Naive thymus-derived CD4-positive, alpha-beta T cell (primary cell): ENCODE data around the gene ENOX1. TPM values are rescaled to one million over a fixed set of nuclear protein-coding genes. Genes with fewer than 3 reads are reported as not detected.

Source experiments
- ATAC-seq: fragments of 150-1000 bp; cut with Tn5 transposase; 2 replicates; pipeline ENCODE4 v1.10.0; 2021; ENCODE audit warnings: mild to moderate bottlenecking, moderate library complexity
- CTCF ChIA-PET: fragments of 350-600 bp; sonication (Branson Sonifier 250); formaldehyde crosslinking; loops from one replicate; lab custom pipeline; 2021; ENCODE audit warnings: antibody characterized with exemption; lab: Charles Lee
- POLR2A ChIA-PET: fragments of 350-600 bp; sonication (Branson Sonifier 250); formaldehyde crosslinking; loops from one replicate; lab custom pipeline; 2021; ENCODE audit warnings: antibody characterized with exemption, inconsistent platforms; lab: Charles Lee
- DNase-seq, 9 donors: peaks; one replicate each; pipeline versions ENCODE4 v3.0.0 to v3.0.0-alpha.2; 2020 to 2022; ENCODE audit warnings: mixed read lengths in 1 of 9
- H3K27ac ChIP-seq: one replicate; pipeline ENCODE4 v1.7.0; 2013; ENCODE audit warnings: mild to moderate bottlenecking, low read depth, low read length, moderate library complexity
- H3K27me3 ChIP-seq, 2 donors: one replicate each; pipeline ENCODE4 v1.7.0; 2013; ENCODE audit warnings: low read length in 2 of 2, mild to moderate bottlenecking in 2 of 2, moderate library complexity in 2 of 2; ENCODE audit not compliant: control insufficient read depth in 2 of 2, insufficient read depth in 2 of 2
- H3K36me3 ChIP-seq, 3 experiments: 1 replicate in 2 of 3; 2 replicates in 1 of 3; pipeline ENCODE4 v1.7.0; 2013; ENCODE audit warnings: low read length in 3 of 3, mild to moderate bottlenecking in 3 of 3, moderate library complexity in 1 of 3; ENCODE audit not compliant: insufficient read depth in 3 of 3, control insufficient read depth in 2 of 3
- H3K4me1 ChIP-seq, 2 donors: one replicate each; pipeline ENCODE4 v1.7.0; 2013; ENCODE audit warnings: low read length in 2 of 2, mild to moderate bottlenecking in 2 of 2, moderate library complexity in 1 of 2; ENCODE audit not compliant: control insufficient read depth in 2 of 2, insufficient read depth in 2 of 2
- H3K4me3 ChIP-seq: 2 replicates; pipeline ENCODE4 v1.7.0; 2013; ENCODE audit warnings: mild to moderate bottlenecking, low read length
- H3K9me3 ChIP-seq, 3 experiments: 1 replicate in 2 of 3; 2 replicates in 1 of 3; pipeline ENCODE4 v1.7.0; 2013; ENCODE audit warnings: low read length in 3 of 3; ENCODE audit not compliant: control insufficient read depth in 2 of 3
- H3K27ac Mint-ChIP-seq, 9 donors: one replicate each; pipeline ENCODE4 v1.8.0; 2020 to 2022; ENCODE audit warnings: mixed read lengths in 9 of 9, mild to moderate bottlenecking in 8 of 9, moderate library complexity in 5 of 9, inconsistent platforms in 2 of 9
- H3K27me3 Mint-ChIP-seq, 5 donors: one replicate each; pipeline ENCODE4 v1.8.0; 2021 to 2022; ENCODE audit warnings: mixed read lengths in 5 of 5, mild to moderate bottlenecking in 1 of 5
- H3K36me3 Mint-ChIP-seq, 5 donors: one replicate each; pipeline ENCODE4 v1.8.0; 2020 to 2022; ENCODE audit warnings: mixed read lengths in 5 of 5, mild to moderate bottlenecking in 3 of 5, inconsistent platforms in 1 of 5
- H3K4me1 Mint-ChIP-seq, 7 donors: one replicate each; pipeline ENCODE4 v1.8.0; 2020 to 2022; ENCODE audit warnings: mixed read lengths in 7 of 7, mild to moderate bottlenecking in 3 of 7, inconsistent platforms in 1 of 7
- H3K4me3 Mint-ChIP-seq, 10 donors: one replicate each; pipeline ENCODE4 v1.8.0; 2020 to 2022; ENCODE audit warnings: mild to moderate bottlenecking in 10 of 10, mixed read lengths in 10 of 10, moderate library complexity in 6 of 10, inconsistent platforms in 2 of 10
- H3K9me3 Mint-ChIP-seq, 11 donors: one replicate each; pipeline ENCODE4 v1.8.0; 2020 to 2022; ENCODE audit warnings: mixed read lengths in 11 of 11, mild to moderate bottlenecking in 4 of 11, inconsistent platforms in 1 of 11, moderate library complexity in 1 of 11
- intact Hi-C, 2 donors: fragments of 100-400 bp; cut with micrococcal nuclease; formaldehyde crosslinking; loops; one replicate each; pipeline ENCODE4 v1.15.1; 2023
- polyA plus RNA-seq, 2 donors: library from polyadenylated mRNA; unstranded; fragments of 300-500 nt; fragmentation: Illumina TruSeq; gene quantifications; one replicate each; pipeline ENCODE4 v1.2.3, GENCODE V29; 2021
- total RNA-seq, 6 experiments: library from RNA in 5 of 6; stranded (reverse) in 5 of 6; gene quantifications; 1 replicate in 5 of 6; 2 replicates in 1 of 6; pipeline ENCODE4 v1.2.3 and lab custom pipeline; 2021 to 2026

ENOX1 gene
- total and polyA plus RNA-seq, 7 experiments from 2014 or later: 0.17 TPM; not detected in 6

DNA sequence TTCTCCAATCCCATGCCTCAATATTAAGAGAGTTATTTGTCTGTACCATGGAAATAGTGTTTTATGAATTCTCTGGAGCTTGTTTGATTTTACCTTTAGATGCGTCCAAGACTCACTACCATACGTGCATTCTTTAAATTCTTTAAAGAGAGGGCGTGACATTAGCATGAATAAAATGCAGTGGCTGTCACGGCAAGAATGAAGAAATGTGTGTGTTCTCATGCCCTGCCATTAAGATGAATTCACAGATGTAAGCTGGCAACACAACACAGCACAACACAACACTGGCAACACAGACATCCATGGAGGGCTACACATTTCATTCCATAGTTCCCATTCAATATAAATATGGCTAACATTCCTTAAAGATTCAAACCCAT, 213.4 kb downstream of the ENOX1 start:
- Histone ChIP-seq H3K27me3 (no peaks in the 10 kb centered on the region), H3K4me3 (no peak overlapping the region), H3K27ac (no peak overlapping the region), H3K36me3 (no peaks in the 10 kb centered on the region), H3K9me3 (no peaks in the 10 kb centered on the region), H3K4me1 (no peaks in the 10 kb centered on the region)
- Mint-ChIP-seq H3K36me3 (no peaks in the 10 kb centered on the region), H3K4me1 (peaks cover 0 to 13% (median 0%) of the 10 kb centered on the region in 7 donors), H3K9me3 (peaks cover 0 to 11% (median 0%) of the 10 kb centered on the region in 11 donors), H3K27me3 (peaks cover 6 to 26% (median 13%) of the 10 kb centered on the region in 5 donors), H3K27ac (no peak overlapping the region), H3K4me3 (no peak overlapping the region)
- intact Hi-C loops: no loop called here
- no peak for ATAC-seq
- CTCF ChIA-PET: no interaction called here
- DNase-seq: no peak
- POLR2A ChIA-PET: no interaction called here

DNA sequence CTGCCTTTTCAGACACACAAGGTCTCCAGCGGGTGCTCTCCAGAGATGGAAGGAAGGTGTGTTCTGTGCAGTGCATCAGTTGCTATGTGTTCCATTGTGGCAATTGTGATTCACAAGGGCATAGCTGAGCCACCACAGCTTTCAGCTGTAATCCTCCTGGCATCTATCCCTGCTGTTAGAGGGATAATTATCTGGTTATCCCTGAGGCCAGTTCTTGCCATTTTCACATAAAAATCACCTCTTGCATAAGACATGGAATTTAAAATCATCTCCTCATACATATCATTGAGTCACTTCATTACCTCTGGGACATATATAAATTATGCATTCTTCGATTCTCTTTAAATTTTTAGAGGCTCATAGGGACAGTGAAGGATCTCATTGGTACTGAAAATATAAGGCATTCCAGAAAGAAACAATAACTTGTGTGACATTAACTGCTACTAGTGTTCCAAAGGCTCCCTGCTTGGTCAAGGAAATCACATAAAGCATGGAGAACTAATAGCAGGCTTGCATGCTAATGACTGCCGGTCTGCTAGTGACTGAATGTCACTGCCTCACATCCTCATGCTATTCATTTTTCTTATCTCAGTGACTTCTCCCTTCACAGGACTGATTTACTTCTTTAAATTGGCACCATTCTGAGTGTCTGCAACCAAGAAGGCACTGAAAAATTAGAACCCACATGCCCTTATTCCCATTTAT, 214.0 kb downstream of the ENOX1 start:
- H3K36me3 ChIP-seq: no peaks in the 10 kb centered on the region
- peaks cover 0 to 9% (median 0%) of the 10 kb centered on the region in 11 donors for H3K9me3 Mint-ChIP-seq
- no peak overlapping the region for H3K4me3 ChIP-seq
- H3K27me3 Mint-ChIP-seq: peaks cover 6 to 24% (median 17%) of the 10 kb centered on the region in 5 donors
- H3K4me1 Mint-ChIP-seq: peaks cover 0 to 13% (median 0%) of the 10 kb centered on the region in 7 donors
- ATAC-seq (no peak), DNase-seq (no peak)
- no peaks in the 10 kb centered on the region for H3K4me1 ChIP-seq
- intact Hi-C loops: no loop called here
- H3K36me3 Mint-ChIP-seq: no peaks in the 10 kb centered on the region
- no peak overlapping the region for H3K4me3 Mint-ChIP-seq
- H3K27ac ChIP-seq: no peak overlapping the region
- ChIA-PET POLR2A (no interaction called here), CTCF (no interaction called here)
- no peaks in the 10 kb centered on the region for H3K27me3 ChIP-seq
- no peaks in the 10 kb centered on the region for H3K9me3 ChIP-seq
- H3K27ac Mint-ChIP-seq: no peak overlapping the region

DNA sequence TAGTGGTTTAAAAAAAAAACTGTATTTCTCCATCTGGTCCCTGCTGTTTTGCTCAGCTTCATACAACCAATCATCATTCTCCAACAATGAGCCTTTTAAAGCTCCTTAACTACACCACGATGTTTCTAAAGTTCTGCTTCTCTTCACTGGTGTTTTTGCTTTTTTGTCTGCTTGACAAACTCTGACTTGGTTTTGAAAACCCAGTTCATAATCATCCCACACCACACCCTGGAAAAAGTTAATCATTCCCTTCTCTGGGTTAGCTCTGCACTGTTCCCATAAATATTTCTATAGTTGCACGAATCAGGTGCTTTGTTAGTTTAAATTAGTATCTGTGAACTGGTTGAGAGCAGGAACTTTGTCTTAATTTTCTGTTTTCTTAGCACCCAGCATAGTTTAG, 217.1 kb downstream of the ENOX1 start:
- POLR2A ChIA-PET: no interaction called here
- Mint-ChIP-seq H3K9me3 (no peaks in the 10 kb centered on the region), H3K4me1 (peaks cover 0 to 12% (median 0%) of the 10 kb centered on the region in 7 donors), H3K27ac (no peak overlapping the region), H3K36me3 (no peaks in the 10 kb centered on the region), H3K27me3 (peaks cover 2 to 24% (median 14%) of the 10 kb centered on the region in 5 donors), H3K4me3 (no peak overlapping the region)
- Histone ChIP-seq H3K4me1 (no peaks in the 10 kb centered on the region), H3K27me3 (no peaks in the 10 kb centered on the region), H3K4me3 (no peak overlapping the region), H3K9me3 (no peaks in the 10 kb centered on the region), H3K27ac (no peak overlapping the region), H3K36me3 (no peaks in the 10 kb centered on the region)
- no peak for DNase-seq
- intact Hi-C loops: no loop called here
- CTCF ChIA-PET: no interaction called here
- no peak for ATAC-seq

DNA sequence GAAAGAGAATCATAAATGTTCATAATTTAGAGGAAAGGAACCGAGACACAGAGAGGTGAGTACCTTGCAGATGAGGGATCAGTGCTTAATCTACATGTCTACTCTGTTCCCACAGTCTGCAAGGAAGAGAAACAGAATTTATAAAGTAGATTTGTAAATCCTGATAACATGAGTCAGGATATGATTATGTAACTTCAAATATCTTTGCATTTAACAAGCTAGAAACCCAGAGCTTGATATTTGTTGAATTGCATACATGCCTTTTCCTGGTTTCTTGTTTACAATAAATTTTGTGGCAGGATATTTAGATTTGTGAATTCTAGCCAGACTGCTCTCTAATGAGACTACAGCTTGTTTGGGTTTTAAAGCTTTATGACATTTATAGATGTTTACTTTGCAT, 219.2 kb downstream of the ENOX1 start:
- ChIA-PET CTCF (no interaction called here), POLR2A (no interaction called here)
- no peak overlapping the region for H3K4me3 Mint-ChIP-seq
- Histone ChIP-seq H3K4me3 (no peak overlapping the region), H3K27me3 (no peaks in the 10 kb centered on the region), H3K27ac (no peak overlapping the region), H3K36me3 (no peaks in the 10 kb centered on the region), H3K4me1 (no peaks in the 10 kb centered on the region), H3K9me3 (no peaks in the 10 kb centered on the region)
- H3K27ac Mint-ChIP-seq: no peak overlapping the region
- peaks cover 0 to 23% (median 8%) of the 10 kb centered on the region in 5 donors for H3K27me3 Mint-ChIP-seq
- H3K9me3 Mint-ChIP-seq: peaks cover 0 to 2% (median 0%) of the 10 kb centered on the region in 11 donors
- H3K36me3 Mint-ChIP-seq: no peaks in the 10 kb centered on the region
- H3K4me1 Mint-ChIP-seq: peaks cover 0 to 3% (median 0%) of the 10 kb centered on the region in 7 donors
- DNase-seq (no peak), ATAC-seq (no peak)
- intact Hi-C loops: no loop called here

DNA sequence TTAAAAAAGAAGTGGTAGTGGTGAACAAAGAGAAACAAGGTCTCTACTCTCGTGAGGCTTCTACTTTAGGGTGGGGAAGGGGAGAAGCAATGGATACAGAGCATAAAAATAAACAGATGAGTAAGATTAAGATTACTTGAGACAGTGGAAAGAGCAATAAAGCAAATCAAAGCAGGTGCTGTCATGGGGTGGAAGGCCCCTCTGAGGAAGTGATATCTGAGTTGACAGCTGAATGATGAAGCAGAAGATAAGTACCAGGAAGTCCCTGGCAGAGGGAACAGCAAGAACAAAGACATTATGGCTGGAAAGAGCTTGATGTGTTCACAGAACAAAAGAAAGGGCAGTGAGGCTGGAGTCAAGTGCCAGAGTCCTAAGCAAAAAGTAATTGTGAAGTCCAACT, 221.8 kb downstream of the ENOX1 start:
- Mint-ChIP-seq H3K27me3 (peaks cover 0 to 29% (median 17%) of the 10 kb centered on the region in 5 donors), H3K36me3 (no peaks in the 10 kb centered on the region), H3K27ac (no peak overlapping the region), H3K4me1 (peaks cover 0 to 3% (median 0%) of the 10 kb centered on the region in 7 donors), H3K9me3 (peaks cover 0 to 2% (median 0%) of the 10 kb centered on the region in 11 donors), H3K4me3 (no peak overlapping the region)
- Histone ChIP-seq H3K36me3 (no peaks in the 10 kb centered on the region), H3K4me1 (no peaks in the 10 kb centered on the region), H3K4me3 (no peak overlapping the region), H3K27me3 (no peaks in the 10 kb centered on the region), H3K27ac (no peak overlapping the region), H3K9me3 (no peaks in the 10 kb centered on the region)
- CTCF ChIA-PET: no interaction called here
- DNase-seq (no peak), ATAC-seq (no peak)
- POLR2A ChIA-PET: no interaction called here
- intact Hi-C loops: no loop called here

DNA sequence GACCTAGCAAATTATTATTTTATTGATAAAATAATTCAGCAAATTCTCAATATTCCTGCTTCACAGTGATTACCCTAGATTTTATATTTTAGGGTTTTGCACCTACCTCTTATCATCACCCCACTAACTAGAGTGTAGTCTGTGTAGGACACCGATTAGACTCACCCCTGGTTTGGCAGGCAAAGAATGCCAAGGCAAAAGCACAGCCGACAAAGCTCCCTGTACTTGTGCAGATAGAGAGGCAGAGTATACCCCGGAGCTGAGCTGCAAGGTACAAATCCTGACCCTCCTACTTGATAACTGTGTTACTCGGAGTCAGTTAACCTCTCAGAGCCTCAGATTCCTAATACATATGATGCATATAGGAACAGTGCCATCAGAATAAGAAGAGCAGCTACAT, 225.7 kb downstream of the ENOX1 start:
- intact Hi-C loops: no loop called here
- H3K9me3 ChIP-seq: no peaks in the 10 kb centered on the region
- no peak overlapping the region for H3K27ac ChIP-seq
- H3K36me3 Mint-ChIP-seq: no peaks in the 10 kb centered on the region
- CTCF ChIA-PET: no interaction called here
- H3K4me1 ChIP-seq: no peaks in the 10 kb centered on the region
- POLR2A ChIA-PET: no interaction called here
- H3K27me3 ChIP-seq: no peaks in the 10 kb centered on the region
- H3K27ac Mint-ChIP-seq: no peak overlapping the region
- no peak overlapping the region for H3K4me3 ChIP-seq
- peaks cover 0 to 3% (median 0%) of the 10 kb centered on the region in 7 donors for H3K4me1 Mint-ChIP-seq
- ATAC-seq: no peak
- no peak overlapping the region for H3K4me3 Mint-ChIP-seq
- H3K9me3 Mint-ChIP-seq: peaks cover 0 to 4% (median 0%) of the 10 kb centered on the region in 11 donors
- no peaks in the 10 kb centered on the region for H3K36me3 ChIP-seq
- no peak for DNase-seq
- peaks cover 0 to 28% (median 15%) of the 10 kb centered on the region in 5 donors for H3K27me3 Mint-ChIP-seq

DNA sequence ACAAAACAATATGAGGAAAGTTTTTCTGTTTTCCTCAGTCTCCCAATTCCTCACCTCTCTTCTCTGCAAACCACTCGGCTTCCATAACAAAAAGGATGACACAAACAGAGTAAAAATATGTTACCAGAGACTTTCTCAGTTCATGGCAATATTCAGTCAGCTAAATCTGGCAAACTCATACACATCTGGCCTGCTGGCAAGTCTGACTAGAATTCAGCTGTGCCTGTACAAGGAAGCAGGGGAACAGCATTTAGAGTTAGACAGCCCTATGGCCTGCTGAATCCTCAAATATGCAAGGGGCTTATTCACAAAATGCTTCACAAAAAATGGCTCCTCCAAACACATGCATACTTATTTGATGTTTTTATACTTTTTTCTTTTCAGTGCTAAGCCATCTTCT, 227.8 kb downstream of the ENOX1 start:
- Histone ChIP-seq H3K27ac (no peak overlapping the region), H3K4me1 (no peaks in the 10 kb centered on the region), H3K4me3 (no peak overlapping the region), H3K27me3 (no peaks in the 10 kb centered on the region), H3K36me3 (no peaks in the 10 kb centered on the region), H3K9me3 (no peaks in the 10 kb centered on the region)
- Mint-ChIP-seq H3K9me3 (peaks cover 0 to 4% (median 0%) of the 10 kb centered on the region in 11 donors), H3K27me3 (peaks cover 0 to 28% (median 15%) of the 10 kb centered on the region in 5 donors), H3K4me3 (no peak overlapping the region), H3K36me3 (no peaks in the 10 kb centered on the region), H3K4me1 (no peaks in the 10 kb centered on the region), H3K27ac (no peak overlapping the region)
- CTCF ChIA-PET: no interaction called here
- POLR2A ChIA-PET: no interaction called here
- ATAC-seq (no peak), DNase-seq (no peak)
- intact Hi-C loops: no loop called here
